K562 (cell line): Measurements from ENCODE around the gene MAP3K20. TPM values are rescaled to one million over a fixed set of nuclear protein-coding genes. Genes with fewer than 3 reads are reported as not detected.

Experiments used
- ATAC-seq: fragments of 200-7000 bp; cut with Tn5 transposase; 3 replicates; pipeline ENCODE4 v1.9.1; 2020; ENCODE audit warnings: moderate library complexity
- BruUV-seq: library from RNA; stranded (reverse); fragments of 400-500 nt; replicated peaks from 2 replicates; lab custom pipeline; 2021; lab: Mats Ljungman, UMichigan
- CTCF ChIA-PET: fragments of 300-600 bp; formaldehyde crosslinking; extraction: SDS; loops from one replicate; lab custom pipeline; 2021; ENCODE audit warnings: low intra/inter-chr PET ratio; lab: Yijun Ruan, JAX
- POLR2A ChIA-PET: fragments of 300-600, 350-650 bp; sonication (Branson Sonifier 250); formaldehyde crosslinking; extraction: SDS; loops from one replicate; lab custom pipeline; 2021; ENCODE audit warnings: antibody characterized with exemption, inconsistent platforms; lab: Yijun Ruan, JAX
- DNase-seq, 4 experiments: peaks; one replicate each; pipeline versions ENCODE4 v3.0.0 to v3.0.0-alpha.2; 2011 to 2018; ENCODE audit warnings: low spot score in 3 of 4, mixed read lengths in 3 of 4; ENCODE audit errors: extremely low read depth in 1 of 4
- FAIRE-seq: peaks from 2 replicates; lab custom pipeline; 2011; peaks lifted over from hg19 to GRCh38; lab: Jason Lieb, UNC
- H2AFZ ChIP-seq: 2 replicates; pipeline ENCODE4 v1.6.0; 2011; ENCODE audit warnings: low read depth, low read length, control low read depth, inconsistent platforms
- H3K27ac ChIP-seq: fragments of 200-600 bp; 3 replicates; pipeline ENCODE4 v1.8.0; 2011; ENCODE audit warnings: low read depth, mild to moderate bottlenecking, control low read depth, inconsistent platforms, low read length, moderate library complexity, mixed read lengths; ENCODE audit errors: extremely low read depth
- H3K27me3 ChIP-seq, 2 experiments: fragments of 300-600 bp in 1 of 2; 2 replicates in 1 of 2; 3 replicates in 1 of 2; pipeline versions ENCODE4 v1.6.0 to v1.8.0; 2011; ENCODE audit warnings: inconsistent platforms in 2 of 2, low read length in 2 of 2, mild to moderate bottlenecking in 1 of 2, mixed read lengths in 1 of 2, moderate library complexity in 1 of 2; ENCODE audit not compliant: control insufficient read depth in 2 of 2, insufficient read depth in 2 of 2
- H3K36me3 ChIP-seq: fragments of 300-600 bp; 3 replicates; pipeline ENCODE4 v1.8.0; 2011; ENCODE audit warnings: mild to moderate bottlenecking, low read length, inconsistent platforms; ENCODE audit not compliant: control insufficient read depth, insufficient read depth
- H3K4me1 ChIP-seq, 2 experiments: fragments of 200-600 bp in 1 of 2; replicated peaks in 1 of 2; 2 replicates in 1 of 2; 3 replicates in 1 of 2; pipeline versions ENCODE4 v1.5.1 to v1.8.0; 2011; ENCODE audit warnings: inconsistent platforms in 2 of 2, low read length in 2 of 2, mild to moderate bottlenecking in 1 of 2, mixed read lengths in 1 of 2, moderate library complexity in 1 of 2; ENCODE audit not compliant: control insufficient read depth in 2 of 2, insufficient read depth in 2 of 2
- H3K4me2 ChIP-seq: 2 replicates; pipeline ENCODE4 v1.6.1; 2011; ENCODE audit warnings: low read length, control low read depth, inconsistent platforms, mixed read lengths; ENCODE audit not compliant: insufficient read depth
- H3K4me3 ChIP-seq: fragments of 200-600 bp; sonication (generic), shearing (Covaris generic); 2 replicates; pipeline ENCODE4 v1.5.1; 2016; ENCODE audit warnings: control low read depth, inconsistent platforms
- H3K79me2 ChIP-seq: fragments of 200-600 bp; 3 replicates; pipeline ENCODE4 v1.8.0; 2011; ENCODE audit warnings: low read length, inconsistent platforms; ENCODE audit not compliant: control insufficient read depth, insufficient read depth
- H3K9ac ChIP-seq, 2 experiments: 2 replicates each; pipeline versions ENCODE4 v1.6.0 to v1.6.1; 2011; ENCODE audit warnings: low read depth in 2 of 2, low read length in 2 of 2, control low read depth in 1 of 2, inconsistent platforms in 1 of 2, mild to moderate bottlenecking in 1 of 2, mixed read lengths in 1 of 2; ENCODE audit not compliant: insufficient read depth in 1 of 2
- H3K9me1 ChIP-seq: one replicate; pipeline ENCODE4 v1.6.0; 2011; ENCODE audit warnings: inconsistent platforms, mild to moderate bottlenecking, low read length, moderate library complexity; ENCODE audit not compliant: control insufficient read depth, insufficient read depth
- H3K9me3 ChIP-seq: replicated peaks from 2 replicates; pipeline ENCODE4 v1.5.1; 2011; ENCODE audit warnings: low read depth, low read length, inconsistent platforms; ENCODE audit not compliant: control insufficient read depth, insufficient read depth
- H4K20me1 ChIP-seq: replicated peaks from 2 replicates; pipeline ENCODE4 v1.6.1; 2011; ENCODE audit warnings: low read length, inconsistent platforms, mixed read lengths; ENCODE audit not compliant: control insufficient read depth, insufficient read depth
- AFF1 ChIP-seq, 2 experiments: fragments of 450-650 bp; IDR thresholded peaks; 2 replicates each; pipeline ENCODE4 v1.6.1; 2018; ENCODE audit warnings: mild to moderate bottlenecking in 2 of 2, low read depth in 1 of 2; ENCODE audit not compliant: partially characterized antibody in 2 of 2
- ATF3 ChIP-seq, 2 experiments: fragments of 450-650 bp in 1 of 2; sonication (generic) in 1 of 2; formaldehyde crosslinking in 1 of 2; IDR thresholded peaks in 1 of 2; conservative IDR thresholded peaks in 1 of 2; 2 replicates each; pipeline versions ENCODE4 v1.6.1 to v1.8.1; 2016 to 2023; ENCODE audit warnings: mild to moderate bottlenecking in 2 of 2, moderate library complexity in 2 of 2, inconsistent platforms in 1 of 2, missing genetic modification reagents in 1 of 2
- BACH1 ChIP-seq: fragments of 200-800 bp; sonication (Bioruptor generic); IDR thresholded peaks from 2 replicates; pipeline ENCODE4 v1.6.1; 2016; ENCODE audit warnings: missing genetic modification characterization, missing compliant biosample characterization
- BRD4 ChIP-seq: fragments of 200-600 bp; sonication (generic); IDR thresholded peaks from 2 replicates; pipeline ENCODE4 v1.6.1; 2017; ENCODE audit warnings: inconsistent platforms
- ELK3 ChIP-seq: fragments of 450-650 bp; formaldehyde crosslinking; IDR thresholded peaks from 2 replicates; pipeline ENCODE4 v1.4.0; 2020; ENCODE audit warnings: mild to moderate bottlenecking
- EP400 ChIP-seq: fragments of 450-650 bp; IDR thresholded peaks from 2 replicates; pipeline ENCODE4 v1.6.1; 2017; ENCODE audit warnings: antibody characterized with exemption, mild to moderate bottlenecking, moderate library complexity
- FOXA3 ChIP-seq, 2 experiments: fragments of 450-650 bp in 1 of 2; sonication (generic) in 1 of 2; formaldehyde crosslinking; IDR thresholded peaks in 1 of 2; conservative IDR thresholded peaks in 1 of 2; 2 replicates each; pipeline versions ENCODE4 v1.4.0 to v1.8.0; 2020 to 2022; ENCODE audit warnings: mild to moderate bottlenecking in 2 of 2, missing genetic modification reagents in 1 of 2
- MTA3 ChIP-seq: fragments of 450-650 bp; formaldehyde crosslinking; IDR thresholded peaks from 2 replicates; pipeline ENCODE4 v1.6.1; 2017; ENCODE audit warnings: mild to moderate bottlenecking, borderline replicate concordance
- NEUROD1 ChIP-seq: fragments of 150-350 bp; IDR thresholded peaks from 2 replicates; pipeline ENCODE4 v1.6.1; 2014; ENCODE audit warnings: borderline replicate concordance, low read length, low read depth; ENCODE audit not compliant: partially characterized antibody
- PTBP1 ChIP-seq: fragments of 200-400 bp; formaldehyde crosslinking; IDR thresholded peaks from 2 replicates; pipeline ENCODE4 v1.6.1; 2017; ENCODE audit warnings: low read depth, low read length
- RBM14 ChIP-seq: fragments of 200-400 bp; formaldehyde crosslinking; IDR thresholded peaks from 2 replicates; pipeline ENCODE4 v1.6.1; 2018; ENCODE audit warnings: low read depth, mild to moderate bottlenecking, low read length, moderate library complexity, borderline replicate concordance; ENCODE audit not compliant: insufficient read depth
- TFE3 ChIP-seq: fragments of 450-650 bp; formaldehyde crosslinking; IDR thresholded peaks from 2 replicates; pipeline ENCODE4 v1.4.0; 2020; ENCODE audit warnings: mild to moderate bottlenecking, mixed read lengths
- TSC22D4 ChIP-seq: fragments of 450-650 bp; IDR thresholded peaks from 2 replicates; pipeline ENCODE4 v1.6.1; 2016; ENCODE audit warnings: missing genetic modification characterization, missing biosample characterization, control low read depth
- ZNF12 ChIP-seq: sonication (generic); formaldehyde crosslinking; IDR thresholded peaks from 2 replicates; pipeline ENCODE4 v1.4.0; 2020; ENCODE audit warnings: mild to moderate bottlenecking, missing genetic modification reagents
- ZNF699 ChIP-seq: fragments of 250-450 bp; sonication (Bioruptor Pico); IDR thresholded peaks from 2 replicates; pipeline ENCODE4 v1.8.0; 2021; ENCODE audit warnings: mild to moderate bottlenecking, moderate library complexity; ENCODE audit not compliant: insufficient replicate concordance
- WGBS: fragments of 100-300 bp; shearing (Covaris generic); methylation state at CpG from one replicate; pipeline ENCODE4 v1.1.6; 2016; ENCODE audit warnings: low coverage, mixed read lengths; ENCODE audit not compliant: insufficient coverage; ENCODE audit errors: missing lambda C conversion rate; 5-methylcytosine and 5-hydroxymethylcytosine counted together
- in situ Hi-C: fragments of 300-500 bp; cut with MboI; formaldehyde crosslinking; loops from 4 replicates; pipeline ENCODE4 v1.15.0; 2018; ENCODE audit warnings: inconsistent platforms, mixed read lengths
- intact Hi-C: fragments of 100-400 bp; cut with micrococcal nuclease; formaldehyde crosslinking; loops from 2 replicates; pipeline ENCODE4 v1.14.2; 2022
- polyA plus RNA-seq, 8 experiments: library from polyadenylated mRNA; depleted of rRNA in 4 of 8; stranded (reverse) in 5 of 8; unstranded in 3 of 8; fragments of >200 nt; fragmentation: Nextera tagmentation in 2 of 8; fragmentation: Illumina TruSeq in 1 of 8; extraction: Ambion mirVana in 2 of 8; extraction: Trizol in 1 of 8; gene quantifications; 2 replicates each; pipeline versions ENCODE4 v1.2.1 to v1.2.3, GENCODE V29; 2011 to 2014; ENCODE audit warnings: inconsistent platforms in 1 of 8, missing spikeins in 1 of 8
- total RNA-seq, 7 experiments: library from RNA; depleted of rRNA in 6 of 7; stranded (reverse); fragments of >200 nt in 6 of 7; fragmentation: Illumina TruSeq in 2 of 7; extraction: Trizol in 2 of 7; gene quantifications; 2 replicates each; pipeline versions ENCODE4 v1.2.1 to v1.2.3, GENCODE V29; 2011 to 2021; ENCODE audit warnings: low replicate concordance in 1 of 7

The MAP3K20 gene
- total and polyA plus RNA-seq, 9 of the 15 experiments (the other 6 are each of a cell fraction or from before 2014, with no cell fraction given): 9.8 to 34.2 (median 27.3) TPM

- in situ Hi-C loops (no loop called here), intact Hi-C loops (no loop called here)
- no peak overlapping the region for H2AFZ ChIP-seq
- no peaks in the 10 kb centered on the region for H3K27me3 ChIP-seq
- no peak for DNase-seq
- H3K4me1 ChIP-seq: no peaks in the 10 kb centered on the region
- H3K79me2 ChIP-seq: 0 out of 3 replicates have a peak, but pooled peaks cover 7% of the 10 kb centered on the region
- H3K9ac ChIP-seq: no peak overlapping the region
- H3K27ac ChIP-seq: no peak overlapping the region
- H3K9me1 ChIP-seq: no peaks in the 10 kb centered on the region
- H3K36me3 ChIP-seq: no peaks in the 10 kb centered on the region; the same call in 2 of the 3 replicates
- ChIA-PET POLR2A (no interaction called here), CTCF (no interaction called here)
- BruUV-seq: no TSS peak
- no peaks in the 10 kb centered on the region for H4K20me1 ChIP-seq
- no peak for ATAC-seq
- H3K9me3 ChIP-seq: no peaks in the 10 kb centered on the region
- no peak overlapping the region for H3K4me3 ChIP-seq
- WGBS: 68% methylated on average over 4 of the region's 4 CpGs
- H3K4me2 ChIP-seq: no peak overlapping the region
- no peak for FAIRE-seq
- TF ChIP-seq ATF3 (IDR thresholded peaks at IDR 0.05) (no peak), ATF3 (CRISPR knock-in tag; conservative IDR thresholded peaks at IDR 0.05) (no peak), PTBP1 (no peak), TSC22D4 (no peak), ZNF12 (CRISPR knock-in tag) (no peak), EP400 (no peak), AFF1 (IDR thresholded peaks at IDR 0.05; ENCODE audit: low read depth in 1 of 2, partially characterized antibody in 2 of 2) (no peak), NEUROD1 (no peak), TFE3 (CRISPR knock-in tag) (no peak), ELK3 (CRISPR knock-in tag) (no peak), RBM14 (no peak), FOXA3 (CRISPR knock-in tag; conservative IDR thresholded peaks at IDR 0.05 in 1 of 2, IDR thresholded peaks at IDR 0.05 in 1 of 2) (no peak), MTA3 (no peak), BRD4 (no peak), ZNF699 (CRISPR knock-in tag) (no peak), BACH1 (no peak)
These were observed 85.0 kb downstream of the MAP3K20 start for GRCh38 chr2:173160618-173161017.
